CD4-positive, alpha-beta T cell treated with Interleukin-6 for 4 hours (primary cell): ENCODE results near the gene OR4S1.
"Not testable (repeated sequence)": the region's sequence is repeated elsewhere in the genome, so short reads cannot be mapped to it uniquely, and the experiment has no call there.

Source experiments
- DNase-seq: peaks from one replicate; pipeline ENCODE4 v3.0.0-alpha.2; 2020; ENCODE audit warnings: mixed read lengths

The OR4S1 gene, protein sequence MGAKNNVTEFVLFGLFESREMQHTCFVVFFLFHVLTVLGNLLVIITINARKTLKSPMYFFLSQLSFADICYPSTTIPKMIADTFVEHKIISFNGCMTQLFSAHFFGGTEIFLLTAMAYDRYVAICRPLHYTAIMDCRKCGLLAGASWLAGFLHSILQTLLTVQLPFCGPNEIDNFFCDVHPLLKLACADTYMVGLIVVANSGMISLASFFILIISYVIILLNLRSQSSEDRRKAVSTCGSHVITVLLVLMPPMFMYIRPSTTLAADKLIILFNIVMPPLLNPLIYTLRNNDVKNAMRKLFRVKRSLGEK

DNA sequence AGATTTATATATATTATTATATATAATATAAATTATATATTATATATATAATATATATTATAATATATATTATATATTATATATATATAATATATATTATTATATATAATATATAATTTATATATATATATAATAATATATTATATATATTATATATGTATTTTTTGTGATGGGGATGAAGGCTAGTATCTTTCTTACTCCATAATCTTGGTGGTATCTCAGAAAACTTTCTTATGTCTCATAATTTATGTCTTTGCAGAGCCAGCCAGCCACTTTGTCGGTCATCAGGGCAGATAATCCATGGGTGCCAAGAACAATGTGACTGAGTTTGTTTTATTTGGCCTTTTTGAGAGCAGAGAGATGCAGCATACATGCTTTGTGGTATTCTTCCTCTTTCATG, at the start of gene OR4S1:
OR4S1 (plus strand) TSS at position 301 of the 400 bp plus-strand sequence; CDS start at position 301, 0 bp downstream.
- no peak for DNase-seq

- no peak for DNase-seq
Measured at GRCh38 chr11:48261600-48261999, 44.4 kb upstream of the OR4S1 start.

DNA sequence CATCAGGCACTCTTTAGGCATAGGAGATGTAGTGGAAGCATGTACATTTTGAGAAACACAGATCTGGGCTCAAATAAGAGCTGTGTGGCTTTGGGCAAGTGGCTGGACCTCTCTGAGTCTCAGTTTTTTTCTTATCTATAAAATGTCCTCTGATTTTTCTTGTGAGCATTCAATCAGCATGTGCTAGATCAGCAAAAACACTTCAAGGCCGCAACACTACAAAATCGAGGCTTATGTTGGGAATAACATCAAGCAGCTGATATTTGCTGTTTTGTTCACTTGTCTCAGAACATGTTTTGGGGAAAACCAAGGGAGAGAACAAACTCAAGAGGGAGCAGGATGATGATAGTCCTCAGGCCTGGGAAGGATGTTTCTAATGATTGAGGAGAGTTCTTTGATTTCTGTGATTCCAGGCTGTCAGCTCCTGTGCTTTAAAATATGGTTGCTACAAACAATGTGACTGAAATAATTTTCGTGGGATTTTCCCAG, 42.6 kb upstream of the OR4S1 start, which contains the start of gene OR4X1:
OR4X1 (plus strand) TSS at position 439 of the 489 bp plus-strand sequence; CDS start at position 439, 0 bp downstream.
- no peak for DNase-seq

DNA sequence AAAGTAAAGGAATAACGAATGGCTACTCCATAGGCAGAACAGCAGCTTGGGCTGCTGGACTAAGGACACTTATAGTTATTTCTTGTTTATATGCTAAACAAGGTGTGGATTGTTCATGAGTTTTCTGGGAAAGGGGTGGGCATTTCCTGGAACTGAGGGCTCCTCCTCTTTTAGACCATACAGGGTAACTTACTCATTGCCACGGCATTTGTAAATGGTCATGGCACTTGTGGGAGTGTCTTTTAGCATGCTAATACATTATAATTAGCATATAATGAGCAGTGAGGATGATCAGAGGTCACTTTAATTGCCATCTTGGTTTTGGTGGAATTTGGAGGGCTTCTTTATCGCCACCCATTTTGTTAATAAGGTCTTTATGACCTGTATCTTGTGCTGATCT, 35.4 kb upstream of the OR4S1 start:
- DNase-seq: no peak

GRCh38 chr11:48272606-48273005, 33.4 kb upstream of the OR4S1 start:
- no peak for DNase-seq

- peak; percentile 65 for DNase-seq
Measured at GRCh38 chr11:48307760-48308386, 1.9 kb downstream of the OR4S1 start.

DNA sequence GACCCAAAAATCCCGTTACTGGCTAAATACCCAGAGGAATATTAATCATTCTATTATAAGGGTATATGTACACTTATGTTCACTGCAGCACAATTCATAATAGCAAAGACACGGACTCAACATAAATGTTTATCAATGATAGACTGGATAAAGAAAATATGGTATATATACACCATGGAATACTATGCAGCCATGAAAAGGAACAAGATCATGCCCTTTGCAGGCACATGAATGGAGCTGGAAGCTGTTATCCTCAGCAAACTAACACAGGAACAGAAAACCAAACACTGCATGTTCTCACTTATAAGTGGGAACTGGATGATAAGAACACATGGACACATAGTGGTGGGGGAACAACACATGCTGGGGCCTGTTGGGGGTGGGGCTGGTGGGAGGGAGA, 7.6 kb downstream of the OR4S1 start:
- not testable (repeated sequence) for DNase-seq

GRCh38 chr11:48319813-48320212, 13.8 kb downstream of the OR4S1 start:
- DNase-seq: not testable (repeated sequence)

GRCh38 chr11:48324620-48325019, 18.6 kb downstream of the OR4S1 start, which contains the start of gene OR4C3:
OR4C3 (plus strand) TSS chr11:48324920; CDS start chr11:48325022, 102 bp downstream.
- DNase-seq: not testable (repeated sequence)

DNA sequence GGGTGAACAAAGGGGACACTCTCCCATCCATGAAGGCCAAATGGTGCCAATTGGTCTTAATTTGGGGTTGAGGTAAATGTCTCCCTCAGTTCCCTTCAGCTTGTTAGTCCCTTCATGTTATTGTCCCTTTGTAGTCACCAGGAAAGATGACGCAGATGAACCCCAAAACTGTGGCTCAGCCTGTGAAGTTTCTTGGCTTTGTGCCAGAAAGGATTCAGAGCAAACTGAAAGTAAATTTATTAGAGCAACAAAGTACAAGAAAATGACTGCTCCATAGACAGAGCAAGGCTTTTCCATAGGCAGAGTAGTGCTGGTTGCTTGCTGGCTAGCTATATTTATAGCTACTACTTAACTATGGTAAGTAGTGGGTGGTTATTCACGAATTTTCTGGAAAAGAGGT, 35.4 kb downstream of the OR4S1 start:
- no peak for DNase-seq

DNA sequence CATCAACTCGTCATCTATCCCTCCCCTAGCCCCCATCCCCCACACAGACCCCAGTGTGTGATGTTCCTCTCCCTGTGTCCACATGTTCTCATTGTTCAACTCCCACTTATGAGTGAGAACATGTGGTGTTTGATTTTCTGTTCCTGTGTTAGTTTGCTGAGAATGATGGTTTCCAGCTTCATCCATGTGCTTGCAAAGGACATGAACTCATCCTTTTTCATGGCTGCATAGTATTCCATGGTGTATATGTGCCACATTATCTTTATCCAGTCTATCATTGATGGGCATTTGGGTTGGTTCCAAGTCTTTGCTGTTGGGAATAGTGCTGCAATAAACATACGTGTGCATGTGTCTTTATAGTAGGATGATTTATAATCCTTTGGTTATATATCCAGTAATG, 36.5 kb downstream of the OR4S1 start:
- DNase-seq: not testable (repeated sequence)

DNA sequence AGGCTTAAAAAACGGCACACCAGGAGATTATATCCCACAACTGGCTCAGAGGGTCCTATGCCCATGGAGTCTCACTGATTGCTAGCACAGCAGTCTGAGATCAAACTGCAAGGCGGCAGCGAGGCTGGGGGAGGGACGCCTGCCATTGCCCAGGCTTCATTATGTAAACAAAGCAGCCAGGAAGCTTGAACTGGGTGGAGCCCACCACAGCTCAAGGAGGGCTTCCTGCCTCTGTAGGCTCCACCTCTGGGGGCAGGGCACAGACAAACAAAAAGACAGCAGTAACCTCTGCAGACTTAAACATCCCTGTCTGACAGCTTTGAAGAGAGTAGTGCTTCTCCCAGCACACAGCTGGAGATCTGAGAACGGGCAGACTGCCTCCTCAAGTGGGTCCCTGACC, 40.3 kb downstream of the OR4S1 start:
- DNase-seq: not testable (repeated sequence)

- no peak for DNase-seq
Measured at GRCh38 chr11:48354013-48354412, 48.0 kb downstream of the OR4S1 start.

- no peak for DNase-seq
Measured at GRCh38 chr11:48354677-48355076, 48.7 kb downstream of the OR4S1 start.
